Kidney epithelial cell (primary cell): ENCODE results near the gene OLFML2B. TPM values are rescaled to one million over a fixed set of nuclear protein-coding genes. Genes with fewer than 3 reads are reported as not detected.
"Not testable (repeated sequence)": the region's sequence is repeated elsewhere in the genome, so short reads cannot be mapped to it uniquely, and the experiment has no call there.

ENCODE experiments used
- DNase-seq: peaks from one replicate; pipeline ENCODE4 v3.0.0-alpha.2; 2010; ENCODE audit warnings: low read depth
- H3K27me3 ChIP-seq: 2 replicates; pipeline ENCODE4 v1.6.0; 2011; ENCODE audit warnings: low read length; ENCODE audit not compliant: control insufficient read depth, insufficient read depth
- H3K36me3 ChIP-seq: 2 replicates; pipeline ENCODE4 v1.5.1; 2011; ENCODE audit warnings: low read length; ENCODE audit not compliant: control insufficient read depth, insufficient read depth
- H3K4me3 ChIP-seq: 2 replicates; pipeline ENCODE4 v1.5.1; 2011; ENCODE audit warnings: low read depth, mild to moderate bottlenecking, control low read depth, low read length
- CTCF ChIP-seq: IDR thresholded peaks from 2 replicates; pipeline ENCODE4 v1.5.1; 2011; ENCODE audit warnings: mild to moderate bottlenecking, moderate library complexity, low read length, control low read depth, inconsistent platforms; ENCODE audit not compliant: insufficient read depth, poor library complexity, severe bottlenecking
- total RNA-seq: library from RNA; depleted of rRNA; stranded (reverse); fragments of >200 nt; gene quantifications from 2 replicates; pipeline ENCODE4 v1.2.3, GENCODE V29; 2015

Gene OLFML2B
- total RNA-seq, 1 donor from 2014 or later = 3.1 TPM

- Histone ChIP-seq H3K27me3 (no peaks in the 10 kb centered on the region), H3K36me3 (no peaks in the 10 kb centered on the region)
These were observed 44.6 kb upstream of the OLFML2B start for GRCh38 chr1:162068301-162068700.

GRCh38 chr1:162067466-162067865, 43.8 kb upstream of the OLFML2B start:
- no peak for TF ChIP-seq CTCF
- no peaks in the 10 kb centered on the region for H3K27me3 ChIP-seq
- no peaks in the 10 kb centered on the region for H3K36me3 ChIP-seq
- no peak for DNase-seq
- no peak overlapping the region for H3K4me3 ChIP-seq

More at GRCh38 chr1:162068301-162068700, 44.6 kb upstream of the OLFML2B start:
- no peak for DNase-seq
- TF ChIP-seq CTCF = no peak
- no peak overlapping the region for H3K4me3 ChIP-seq

GRCh38 chr1:162066836-162067235, 43.2 kb upstream of the OLFML2B start:
- not testable (repeated sequence) for H3K36me3 ChIP-seq, H3K27me3 ChIP-seq, H3K4me3 ChIP-seq, DNase-seq

GRCh38 chr1:162065016-162065415, 41.3 kb upstream of the OLFML2B start:
- Histone ChIP-seq H3K27me3 (no peaks in the 10 kb centered on the region), H3K4me3 (no peak overlapping the region), H3K36me3 (no peaks in the 10 kb centered on the region)
- DNase-seq = no peak
- TF ChIP-seq CTCF = no peak

- Histone ChIP-seq H3K36me3 (no peaks in the 10 kb centered on the region), H3K27me3 (no peaks in the 10 kb centered on the region), H3K4me3 (no peak overlapping the region)
- no peak for TF ChIP-seq CTCF
- no peak for DNase-seq
These were observed 38.9 kb upstream of the OLFML2B start for GRCh38 chr1:162062542-162063015.

- Histone ChIP-seq H3K36me3 (no peaks in the 10 kb centered on the region), H3K4me3 (no peak overlapping the region), H3K27me3 (no peaks in the 10 kb centered on the region)
- DNase-seq = no peak
- TF ChIP-seq CTCF = no peak
These were observed 36.6 kb upstream of the OLFML2B start for GRCh38 chr1:162060314-162060713.
